GM19395 (cell line): ENCODE results near the gene PLA2G12A.

Experiments
- ATAC-seq: cut with Tn5 transposase; IDR thresholded peaks from one replicate; pipeline ENCODE4 v1.9.1; 2021; ENCODE audit warnings: mild to moderate bottlenecking, moderate library complexity; ENCODE audit not compliant: unreplicated experiment

Gene PLA2G12A

GRCh38 chr4:109729718-109730618, at the start of gene PLA2G12A:
TSS of gene PLA2G12A (minus strand) at chr4:109730070. CDS start at chr4:109729809, 261 bp downstream.
- peak; percentile 83 for ATAC-seq

- no peak for ATAC-seq
Observed at GRCh38 chr4:109764789-109765402, 35.0 kb upstream of the PLA2G12A start.

DNA sequence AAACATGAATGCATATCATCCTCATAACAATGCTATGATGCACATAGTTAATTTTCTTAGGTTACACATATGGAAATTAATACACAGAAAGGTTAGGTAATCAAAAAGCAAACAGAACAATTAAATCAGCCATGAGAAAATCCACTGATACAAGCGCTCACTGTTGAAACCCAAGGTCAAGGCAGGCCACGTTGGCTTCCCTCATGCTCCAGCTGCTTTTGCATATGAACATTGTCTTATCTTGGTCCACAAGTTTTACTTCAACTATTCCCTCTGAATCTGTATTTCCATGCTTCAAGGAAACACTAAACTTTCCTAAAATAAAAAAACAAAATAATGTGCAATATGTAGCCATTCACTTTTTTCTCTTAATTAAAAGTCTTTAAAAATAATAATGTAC, 34.5 kb upstream of the PLA2G12A start:
- no peak for ATAC-seq

GRCh38 chr4:109760682-109761081, 30.8 kb upstream of the PLA2G12A start:
- no peak for ATAC-seq

- ATAC-seq: no peak
Observed at GRCh38 chr4:109755656-109756055, 25.8 kb upstream of the PLA2G12A start.

DNA sequence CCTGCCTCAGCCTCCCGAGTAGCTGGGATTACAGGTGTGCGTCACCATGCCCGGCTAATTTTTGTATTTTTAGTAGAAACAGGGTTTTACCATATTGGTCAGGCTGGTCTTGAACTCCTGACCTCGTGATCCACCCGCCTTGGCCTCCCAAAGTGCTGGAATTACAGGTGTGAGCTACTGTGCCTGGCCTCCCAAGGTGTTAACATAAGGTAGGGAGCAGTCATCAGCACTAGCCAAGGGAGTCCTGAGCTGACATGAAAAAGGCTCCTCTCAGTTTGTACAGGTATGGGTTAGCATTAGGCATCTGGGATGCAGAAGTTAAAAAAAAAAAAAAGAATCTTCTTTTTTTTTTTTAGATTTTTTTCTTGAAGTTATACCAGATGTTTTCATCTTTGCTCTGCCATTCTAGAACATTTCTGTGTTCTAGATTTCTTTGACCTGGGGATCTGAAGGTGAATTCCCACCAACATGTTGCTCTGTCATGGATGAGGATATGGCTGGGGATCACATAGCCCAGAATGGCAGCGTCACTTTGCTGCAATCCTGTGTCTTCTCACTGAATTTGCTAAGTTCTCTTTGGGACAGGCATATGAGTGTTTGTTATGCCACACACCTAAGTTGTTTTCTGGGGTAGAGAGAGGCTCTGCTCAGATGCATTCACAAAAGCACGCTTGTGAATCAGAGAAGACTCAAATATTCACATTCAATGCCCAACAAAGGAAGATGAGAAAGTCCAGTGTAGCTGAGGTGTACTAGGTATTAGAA, 24.4 kb upstream of the PLA2G12A start:
- ATAC-seq: no peak

DNA sequence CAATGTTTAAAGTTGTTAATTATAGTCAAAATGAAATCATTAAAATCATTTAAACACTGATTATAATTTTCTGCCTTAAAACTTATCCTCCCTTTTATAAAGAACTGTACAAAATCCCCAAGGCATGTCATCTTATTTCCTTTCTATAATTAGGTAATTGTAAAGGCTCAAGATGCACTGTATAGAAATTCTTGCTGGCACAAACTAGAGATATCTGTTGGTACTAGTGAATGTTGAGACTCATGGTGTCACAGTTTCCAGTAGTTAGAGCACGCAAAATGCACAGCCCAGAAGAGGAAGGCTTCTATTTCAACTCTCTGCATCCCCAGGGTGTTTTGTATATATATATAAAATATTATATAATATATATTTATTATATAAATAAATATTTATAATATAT, 22.7 kb upstream of the PLA2G12A start:
- no peak for ATAC-seq

- ATAC-seq: no peak
Observed at GRCh38 chr4:109751852-109752251, 22.0 kb upstream of the PLA2G12A start.

- no peak for ATAC-seq
Observed at GRCh38 chr4:109750652-109751244, 20.9 kb upstream of the PLA2G12A start.

- ATAC-seq: no peak
Observed at GRCh38 chr4:109749388-109750082, 19.7 kb upstream of the PLA2G12A start.

DNA sequence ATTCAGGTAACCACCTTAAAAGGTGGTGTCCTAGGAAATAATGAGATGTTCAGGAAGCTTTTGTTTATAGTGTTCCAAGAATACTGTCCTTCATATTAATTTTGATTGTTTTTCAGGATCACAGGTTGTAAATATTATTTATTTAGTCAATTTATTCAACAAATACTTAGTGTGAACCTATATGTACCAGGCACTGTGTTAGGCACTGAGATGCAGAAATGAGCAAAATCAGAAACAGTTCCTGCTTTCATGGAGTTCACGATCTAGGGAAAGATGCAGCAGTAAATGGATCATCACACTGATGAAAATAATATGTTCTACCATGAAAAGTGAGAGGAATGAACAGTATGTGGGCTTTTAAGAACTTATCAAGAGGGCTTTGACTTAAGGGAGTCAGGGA, 18.2 kb upstream of the PLA2G12A start:
- ATAC-seq: no peak

GRCh38 chr4:109746728-109747127, 16.9 kb upstream of the PLA2G12A start:
- ATAC-seq: no peak

DNA sequence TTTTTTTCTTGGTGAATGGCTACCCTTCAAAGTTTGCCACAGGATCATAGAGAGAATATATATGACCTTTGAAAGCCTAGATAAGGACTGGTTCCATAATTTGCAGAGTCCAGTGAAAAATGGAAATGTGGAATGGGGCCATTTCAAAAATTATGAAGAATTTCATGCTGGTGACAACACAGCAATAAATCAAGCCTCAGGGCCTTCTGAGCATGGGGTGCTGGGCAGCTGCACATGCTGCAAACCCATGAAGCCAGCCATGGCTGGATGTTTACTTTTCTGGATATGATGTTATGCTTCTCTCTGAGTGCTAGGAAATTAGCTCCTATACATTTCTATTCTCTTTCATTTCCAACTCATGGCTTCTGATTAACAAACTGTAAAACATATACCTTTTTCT, 16.0 kb upstream of the PLA2G12A start:
- ATAC-seq: no peak

DNA sequence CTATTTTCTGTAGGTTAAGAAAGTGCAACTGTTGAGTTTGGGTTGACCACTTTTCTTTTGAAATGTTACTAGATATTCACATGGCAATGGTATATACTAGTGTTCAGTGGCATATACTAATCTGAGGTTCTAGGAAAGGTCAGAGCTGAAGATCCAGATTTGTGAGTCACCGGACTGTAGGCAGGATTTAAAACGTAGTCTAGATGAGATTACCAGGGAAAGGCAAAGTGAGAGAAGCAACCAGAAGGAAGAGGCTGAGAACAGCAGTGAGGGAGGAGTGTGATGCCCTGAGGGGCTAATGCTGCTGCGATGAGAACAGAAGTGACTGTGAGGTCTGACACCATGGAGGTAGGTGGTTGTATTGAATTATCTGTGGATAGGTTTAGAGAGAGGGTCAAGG, 9.7 kb upstream of the PLA2G12A start:
- no peak for ATAC-seq

- no peak for ATAC-seq
Observed at GRCh38 chr4:109738104-109738872, 8.4 kb upstream of the PLA2G12A start.

DNA sequence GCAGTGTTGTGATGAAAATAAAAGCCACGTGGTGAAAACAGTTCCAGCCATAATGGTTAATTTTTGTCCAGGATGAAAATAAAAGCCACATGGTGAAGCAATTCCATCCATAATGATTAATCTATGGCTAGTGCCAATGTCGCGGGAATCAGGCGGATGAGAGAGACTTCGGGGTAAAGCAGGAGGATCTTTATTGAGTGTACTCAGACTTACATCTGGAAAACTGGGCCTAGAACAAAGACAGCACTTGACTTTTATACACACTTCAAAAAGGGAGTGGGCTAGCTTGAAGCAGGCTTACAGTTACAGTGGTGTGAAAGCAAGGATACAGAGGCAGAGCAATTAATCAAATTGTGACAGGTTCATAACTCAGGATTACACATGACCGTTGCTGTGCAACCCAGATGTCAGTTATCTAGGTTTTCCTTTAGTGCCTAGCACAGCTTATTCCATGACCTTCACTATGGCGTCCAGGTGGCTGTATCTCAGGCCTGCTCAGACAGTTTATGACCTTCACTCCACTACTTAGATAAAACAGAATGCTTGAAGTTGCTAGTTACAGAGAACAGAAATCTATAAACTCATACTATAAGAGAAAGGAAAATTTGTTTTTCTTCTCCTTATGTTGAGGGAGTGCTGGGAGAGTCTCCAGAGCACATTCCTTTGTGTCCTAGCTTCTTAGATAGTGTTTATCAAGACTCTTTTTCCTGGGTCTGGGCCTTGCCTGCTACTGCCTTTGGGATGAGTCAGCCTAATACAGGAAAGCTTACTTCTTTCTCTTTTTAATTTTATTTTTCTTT, 5.9 kb upstream of the PLA2G12A start:
- ATAC-seq: no peak

GRCh38 chr4:109733728-109734127, 3.9 kb upstream of the PLA2G12A start:
- ATAC-seq: no peak

GRCh38 chr4:109730619-109731545, 1.0 kb upstream of the PLA2G12A start:
- ATAC-seq: no peak
